Endothelial cell (in vitro differentiated cells): Measurements from ENCODE around the gene TATDN2. TPM values are rescaled to one million over a fixed set of nuclear protein-coding genes. Genes with fewer than 3 reads are reported as not detected.

Experiments
- DNase-seq: peaks from one replicate; pipeline ENCODE4 v3.0.0; 2021; ENCODE audit warnings: low spot score
- H3K27ac Mint-ChIP-seq: one replicate; pipeline ENCODE4 v1.8.0; 2021; ENCODE audit warnings: mixed read lengths, inconsistent platforms; ENCODE audit not compliant: unreplicated experiment
- H3K27me3 Mint-ChIP-seq: one replicate; pipeline ENCODE4 v1.8.0; 2021; ENCODE audit warnings: mild to moderate bottlenecking, moderate library complexity, mixed read lengths, inconsistent platforms; ENCODE audit not compliant: unreplicated experiment
- H3K36me3 Mint-ChIP-seq: one replicate; pipeline ENCODE4 v1.8.0; 2021; ENCODE audit warnings: mild to moderate bottlenecking, low read depth, mixed read lengths, inconsistent platforms; ENCODE audit not compliant: unreplicated experiment
- H3K4me1 Mint-ChIP-seq: one replicate; pipeline ENCODE4 v1.8.0; 2021; ENCODE audit warnings: mild to moderate bottlenecking, mixed read lengths, inconsistent platforms; ENCODE audit not compliant: unreplicated experiment
- H3K4me3 Mint-ChIP-seq: one replicate; pipeline ENCODE4 v1.8.0; 2021; ENCODE audit warnings: mild to moderate bottlenecking, mixed read lengths, inconsistent platforms; ENCODE audit not compliant: unreplicated experiment
- H3K9me3 Mint-ChIP-seq: one replicate; pipeline ENCODE4 v1.8.0; 2021; ENCODE audit warnings: mixed read lengths, inconsistent platforms; ENCODE audit not compliant: unreplicated experiment
- total RNA-seq: library from RNA; stranded (reverse); fragmentation: NEBNext Ultra II Directional; extraction: Animal tissue kit (Norgen Biotek cat#: 25700); gene quantifications from one replicate; pipeline ENCODE4 v1.2.1, GENCODE V29; 2021; ENCODE audit not compliant: unreplicated experiment
- TF ChIP-seq, protein P1 (sequence below): fragments of 200-600 bp; sonication (generic); IDR thresholded peaks from one replicate; pipeline ENCODE4 v1.5.0; 2021; ENCODE audit warnings: antibody characterized with exemption; ENCODE audit not compliant: unreplicated experiment

Gene TATDN2
- total RNA-seq, 1 donor from 2014 or later: 41.2 TPM

DNA sequence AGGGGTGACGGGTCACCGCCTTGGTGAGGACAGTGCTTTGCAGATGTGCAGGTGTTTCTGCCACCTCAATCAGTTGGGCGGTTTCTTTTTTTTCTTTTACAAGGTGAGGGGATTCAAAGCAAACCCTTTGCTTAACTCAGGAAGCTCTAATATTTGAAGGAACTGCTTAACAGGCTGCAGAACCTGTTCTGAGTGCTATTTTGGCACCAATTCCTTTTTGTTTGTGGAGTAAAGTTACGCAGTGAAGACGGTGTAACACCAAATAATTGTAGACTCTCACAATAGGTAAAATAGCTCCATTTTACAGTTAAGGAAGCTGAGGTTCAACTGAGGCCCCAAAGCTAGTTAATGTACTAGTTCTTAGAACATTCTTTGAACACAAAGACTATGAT lies 37.9 kb downstream of the TATDN2 start:
- H3K4me3 Mint-ChIP-seq: no peak overlapping the region

DNA sequence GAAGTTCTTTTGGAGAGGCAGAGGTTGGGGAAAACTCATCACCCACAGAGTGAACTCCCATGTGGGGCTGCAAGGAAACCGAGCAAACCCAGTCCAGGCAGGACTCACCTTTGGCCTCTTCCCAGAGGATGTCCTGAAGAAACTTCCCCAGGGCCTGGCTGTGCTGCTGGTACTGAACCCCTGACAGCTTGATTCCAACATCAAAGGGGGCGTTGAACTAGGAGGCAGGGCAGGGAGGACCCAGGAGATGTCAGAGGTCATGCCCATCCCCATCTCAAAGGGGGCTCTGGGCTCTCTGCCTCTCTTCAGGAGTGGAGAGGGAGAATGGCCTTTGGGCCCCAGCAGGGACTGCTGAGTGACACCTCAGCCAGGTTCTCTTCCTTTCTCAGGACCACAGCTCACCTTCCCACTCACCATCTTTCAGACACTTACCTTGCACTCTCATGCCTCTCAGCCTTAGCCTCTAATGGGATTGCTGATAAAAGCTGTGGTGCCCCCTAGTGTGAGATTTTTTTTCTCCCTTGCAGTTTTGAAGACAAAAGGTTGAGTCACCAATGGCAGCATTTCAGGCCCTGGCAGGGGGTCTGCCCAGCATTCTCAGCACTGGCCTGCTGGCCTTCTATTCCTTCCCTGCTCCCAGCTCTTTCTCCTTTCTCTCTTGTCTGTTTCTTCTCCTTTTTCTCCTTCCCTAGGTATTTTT lies 38.5 kb downstream of the TATDN2 start:
- peaks cover 6% of the 10 kb centered on the region for H3K27me3 Mint-ChIP-seq
- DNase-seq: no peak
- H3K4me3 Mint-ChIP-seq: peak overlapping the region; percentile 8
- peaks cover 25% of the 10 kb centered on the region for H3K4me1 Mint-ChIP-seq
- peak overlapping the region; percentile 19 for H3K27ac Mint-ChIP-seq
- TF ChIP-seq, protein P1, sequence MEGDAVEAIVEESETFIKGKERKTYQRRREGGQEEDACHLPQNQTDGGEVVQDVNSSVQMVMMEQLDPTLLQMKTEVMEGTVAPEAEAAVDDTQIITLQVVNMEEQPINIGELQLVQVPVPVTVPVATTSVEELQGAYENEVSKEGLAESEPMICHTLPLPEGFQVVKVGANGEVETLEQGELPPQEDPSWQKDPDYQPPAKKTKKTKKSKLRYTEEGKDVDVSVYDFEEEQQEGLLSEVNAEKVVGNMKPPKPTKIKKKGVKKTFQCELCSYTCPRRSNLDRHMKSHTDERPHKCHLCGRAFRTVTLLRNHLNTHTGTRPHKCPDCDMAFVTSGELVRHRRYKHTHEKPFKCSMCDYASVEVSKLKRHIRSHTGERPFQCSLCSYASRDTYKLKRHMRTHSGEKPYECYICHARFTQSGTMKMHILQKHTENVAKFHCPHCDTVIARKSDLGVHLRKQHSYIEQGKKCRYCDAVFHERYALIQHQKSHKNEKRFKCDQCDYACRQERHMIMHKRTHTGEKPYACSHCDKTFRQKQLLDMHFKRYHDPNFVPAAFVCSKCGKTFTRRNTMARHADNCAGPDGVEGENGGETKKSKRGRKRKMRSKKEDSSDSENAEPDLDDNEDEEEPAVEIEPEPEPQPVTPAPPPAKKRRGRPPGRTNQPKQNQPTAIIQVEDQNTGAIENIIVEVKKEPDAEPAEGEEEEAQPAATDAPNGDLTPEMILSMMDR: no peak
- H3K36me3 Mint-ChIP-seq: peaks cover 13% of the 10 kb centered on the region
- H3K9me3 Mint-ChIP-seq: no peaks in the 10 kb centered on the region

More for the DNA sequence above, 37.9 kb downstream of the TATDN2 start:
- Mint-ChIP-seq H3K36me3 (peaks cover 13% of the 10 kb centered on the region), H3K27ac (no peak overlapping the region), H3K9me3 (no peaks in the 10 kb centered on the region), H3K4me1 (peaks cover 21% of the 10 kb centered on the region), H3K27me3 (peaks cover 6% of the 10 kb centered on the region)
- TF ChIP-seq, protein P1: no peak
- DNase-seq: no peak

DNA sequence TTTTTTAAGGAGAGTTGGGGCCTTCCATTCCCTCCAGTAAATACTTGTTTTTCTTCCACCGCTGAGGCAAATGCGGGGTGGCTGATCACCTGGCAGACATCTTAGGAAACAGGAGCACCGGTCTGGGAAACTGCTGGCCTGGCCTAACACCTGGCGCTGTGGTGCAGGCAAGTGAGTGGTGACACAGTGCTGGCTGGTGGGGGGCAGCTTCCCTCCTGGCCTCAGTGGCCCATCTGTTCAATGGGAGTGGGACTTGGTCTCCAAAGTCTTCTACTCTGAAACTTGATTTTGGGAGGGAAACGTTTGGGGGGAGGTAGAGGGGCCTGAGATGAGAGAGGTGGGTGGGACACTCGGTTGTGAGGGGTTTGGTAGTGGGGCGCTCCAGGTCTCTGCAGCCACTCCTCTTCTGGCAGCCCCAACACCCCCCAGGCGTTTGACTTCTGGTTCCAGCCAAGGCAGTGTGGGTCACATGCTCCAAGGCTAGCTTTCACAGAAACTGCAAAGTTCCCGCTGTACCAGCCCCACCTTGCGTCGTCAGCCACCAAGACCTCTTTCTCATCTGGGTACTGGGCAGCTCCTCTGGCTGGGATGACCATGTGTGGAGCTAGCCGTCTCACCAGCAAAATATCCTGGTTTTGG lies 39.8 kb downstream of the TATDN2 start:
- Mint-ChIP-seq H3K27ac (no peak overlapping the region), H3K4me3 (no peak overlapping the region), H3K9me3 (no peaks in the 10 kb centered on the region), H3K36me3 (peaks cover 13% of the 10 kb centered on the region), H3K27me3 (peaks cover 8% of the 10 kb centered on the region), H3K4me1 (peaks cover 37% of the 10 kb centered on the region)
- TF ChIP-seq, protein P1: no peak
- DNase-seq: no peak

DNA sequence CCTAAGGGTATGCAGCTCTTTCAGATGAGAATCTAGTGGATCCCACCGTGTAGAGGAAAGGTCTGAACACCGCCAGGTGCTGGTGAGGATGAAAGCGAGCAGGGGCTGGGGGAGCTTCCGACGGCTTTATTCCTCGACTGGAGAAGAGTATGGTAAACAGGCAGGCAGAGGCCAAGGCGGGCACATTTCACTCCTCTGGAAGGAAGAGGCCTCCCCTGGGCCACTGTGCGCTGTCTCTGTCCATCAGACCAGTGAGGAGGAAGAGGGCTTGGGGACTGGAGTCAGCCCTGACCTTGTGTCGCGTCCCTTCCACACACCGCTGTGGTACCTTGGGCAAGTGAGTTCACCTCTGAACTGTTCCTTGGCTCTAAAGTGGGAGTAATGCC lies 40.3 kb downstream of the TATDN2 start:
- peaks cover 12% of the 10 kb centered on the region for H3K36me3 Mint-ChIP-seq
- H3K27me3 Mint-ChIP-seq: peaks cover 8% of the 10 kb centered on the region
- no peak overlapping the region for H3K27ac Mint-ChIP-seq
- no peak overlapping the region for H3K4me3 Mint-ChIP-seq
- no peak for DNase-seq
- peaks cover 37% of the 10 kb centered on the region for H3K4me1 Mint-ChIP-seq
- H3K9me3 Mint-ChIP-seq: no peaks in the 10 kb centered on the region
- TF ChIP-seq, protein P1: no peak

DNA sequence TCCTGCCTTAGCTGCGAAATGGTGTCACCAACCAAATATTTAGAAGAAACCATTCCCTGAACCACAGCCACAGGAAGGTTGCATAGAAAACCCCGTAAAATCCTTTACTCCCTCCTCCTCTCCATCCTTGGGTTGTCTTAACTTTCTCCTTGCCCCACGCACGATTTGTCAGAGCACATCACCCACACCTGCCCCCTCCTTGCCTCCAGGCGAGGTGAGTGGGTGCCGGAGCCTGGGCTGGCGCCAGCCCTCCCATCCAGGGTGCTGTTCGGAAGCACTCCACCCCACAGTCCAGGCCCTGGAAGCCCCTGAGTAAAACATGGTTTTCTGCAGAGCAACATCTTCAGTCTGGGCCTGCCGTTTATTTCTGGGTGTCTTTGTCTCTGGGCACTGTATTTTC lies 40.8 kb downstream of the TATDN2 start:
- Mint-ChIP-seq H3K4me3 (no peak overlapping the region), H3K9me3 (no peaks in the 10 kb centered on the region), H3K36me3 (peaks cover 11% of the 10 kb centered on the region), H3K27me3 (peaks cover 7% of the 10 kb centered on the region), H3K27ac (no peak overlapping the region), H3K4me1 (peaks cover 36% of the 10 kb centered on the region)
- DNase-seq: no peak
- TF ChIP-seq, protein P1: no peak
